Daoy (cell line): Measurements from ENCODE around the gene ZNF182. TPM values are rescaled to one million over a fixed set of nuclear protein-coding genes. Genes with fewer than 3 reads are reported as not detected.

Source experiments
- total RNA-seq: library from RNA; depleted of rRNA; stranded (reverse); fragments of >200 nt; shearing (Covaris generic); gene quantifications from 2 replicates; pipeline ENCODE4 v1.2.3, GENCODE V29; 2014; rRNA removed

The ZNF182 gene
- total RNA-seq, 1 experiment from 2014 or later, result 3.1 TPM

Other genes starting within 250 kb of the ZNF182 start
- 1.9 and 8.1 TPM in 2 replicates for gene ZNF81, start 167.1 kb downstream of the ZNF182 start, total RNA-seq
- gene SPACA5, start 3.0 kb upstream of the ZNF182 start, total RNA-seq, result not detected in 2 replicates
- 1.3 and 1.6 TPM in 2 replicates for gene ZNF630, start 67.7 kb upstream of the ZNF182 start, total RNA-seq
- gene SPACA5B, start 126.6 kb upstream of the ZNF182 start, total RNA-seq, result not detected in 2 replicates
- not detected in 2 replicates for gene SSX5, start 192.8 kb upstream of the ZNF182 start, total RNA-seq